Gastroesophageal sphincter (tissue), 3 donors: ENCODE results near the gene ACIN1.

Experiments used
- EP300 ChIP-seq: sonication (generic); formaldehyde crosslinking; IDR thresholded peaks from one replicate; pipeline ENCODE4 v1.6.1; 2017; ENCODE audit warnings: antibody characterized with exemption, mild to moderate bottlenecking
- POLR2A ChIP-seq, 2 donors: fragments of 450-650 bp; IDR thresholded peaks; one replicate each; pipeline ENCODE4 v1.6.1; 2017; ENCODE audit warnings: antibody characterized with exemption in 2 of 2, mild to moderate bottlenecking in 2 of 2, moderate library complexity in 1 of 2
- POLR2AphosphoS5 ChIP-seq: sonication (generic); formaldehyde crosslinking; IDR thresholded peaks from one replicate; pipeline ENCODE4 v1.6.1; 2017; ENCODE audit warnings: antibody characterized with exemption
- TF ChIP-seq, protein P1 (sequence below), 4 experiments: fragments of 200-600 bp in 2 of 4; fragments of 450-650 bp in 2 of 4; sonication (generic) in 1 of 4; IDR thresholded peaks; one replicate each; pipeline ENCODE4 v1.5.1; 2017 to 2019; ENCODE audit warnings: antibody characterized with exemption in 4 of 4, mild to moderate bottlenecking in 2 of 4, moderate library complexity in 2 of 4

DNA sequence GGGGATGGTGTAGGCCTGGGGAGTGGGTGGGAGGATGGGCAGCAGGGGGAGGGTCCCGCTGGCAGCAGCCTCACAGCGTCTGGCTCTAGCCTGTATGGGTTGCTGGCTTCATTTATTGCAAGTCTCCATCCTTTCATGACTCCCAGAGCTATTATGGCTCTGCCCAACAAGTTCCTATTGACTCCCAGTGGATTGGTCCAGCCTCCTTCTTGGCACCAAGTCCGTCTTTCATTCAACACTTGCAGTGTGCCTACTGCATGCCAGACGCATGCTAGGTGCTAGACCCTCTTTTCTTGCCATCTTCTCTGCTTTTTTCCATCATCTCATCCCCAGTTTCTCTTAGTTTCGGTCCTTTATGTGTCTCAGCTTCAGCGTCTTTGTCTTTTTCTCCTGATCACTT lies 51.8 kb downstream of the ACIN1 start:
- TF ChIP-seq, protein P1, sequence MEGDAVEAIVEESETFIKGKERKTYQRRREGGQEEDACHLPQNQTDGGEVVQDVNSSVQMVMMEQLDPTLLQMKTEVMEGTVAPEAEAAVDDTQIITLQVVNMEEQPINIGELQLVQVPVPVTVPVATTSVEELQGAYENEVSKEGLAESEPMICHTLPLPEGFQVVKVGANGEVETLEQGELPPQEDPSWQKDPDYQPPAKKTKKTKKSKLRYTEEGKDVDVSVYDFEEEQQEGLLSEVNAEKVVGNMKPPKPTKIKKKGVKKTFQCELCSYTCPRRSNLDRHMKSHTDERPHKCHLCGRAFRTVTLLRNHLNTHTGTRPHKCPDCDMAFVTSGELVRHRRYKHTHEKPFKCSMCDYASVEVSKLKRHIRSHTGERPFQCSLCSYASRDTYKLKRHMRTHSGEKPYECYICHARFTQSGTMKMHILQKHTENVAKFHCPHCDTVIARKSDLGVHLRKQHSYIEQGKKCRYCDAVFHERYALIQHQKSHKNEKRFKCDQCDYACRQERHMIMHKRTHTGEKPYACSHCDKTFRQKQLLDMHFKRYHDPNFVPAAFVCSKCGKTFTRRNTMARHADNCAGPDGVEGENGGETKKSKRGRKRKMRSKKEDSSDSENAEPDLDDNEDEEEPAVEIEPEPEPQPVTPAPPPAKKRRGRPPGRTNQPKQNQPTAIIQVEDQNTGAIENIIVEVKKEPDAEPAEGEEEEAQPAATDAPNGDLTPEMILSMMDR (IDR thresholded peaks at IDR 0.05) = no peak
- TF ChIP-seq POLR2AphosphoS5 (no peak), POLR2A (IDR thresholded peaks at IDR 0.05) (no peak), EP300 (no peak)
